ENCODE data around the gene LRRC34. TPM values are rescaled to one million over a fixed set of nuclear protein-coding genes. Genes with fewer than 3 reads are reported as not detected.

Gene LRRC34
- total and polyA plus RNA-seq, 2 of the 8 experiments (the other 6 are each of a cell fraction or from before 2014, with no cell fraction given), result 3.3 to 4.1 TPM

- no peak for TF ChIP-seq SAP30 (IDR thresholded peaks at IDR 0.05; ENCODE audit: insufficient read depth, insufficient replicate concordance, low read length)
- TF ChIP-seq GTF2F1 (IDR thresholded peaks at IDR 0.05; ENCODE audit: borderline replicate concordance, low read depth, low read length), result no peak
Measured at GRCh38 chr3:169838511-169839030, 25.9 kb upstream of the LRRC34 start (continued).

All from H1 (cell line).